GM19324 (cell line): ENCODE measurements around the gene ZNF441.
"Not testable (repeated sequence)": the region's sequence is repeated elsewhere in the genome, so short reads cannot be mapped to it uniquely, and the experiment has no call there.

Experiments
- ATAC-seq: cut with Tn5 transposase; IDR thresholded peaks from one replicate; pipeline ENCODE4 v1.9.1; 2021; ENCODE audit warnings: mild to moderate bottlenecking, moderate library complexity; ENCODE audit not compliant: unreplicated experiment, low FRiP score

ZNF441 gene

GRCh38 chr19:11766597-11767591 is at the start of gene ZNF441:
ZNF441 (plus strand) TSS chr19:11767000; CDS start chr19:11767194, 194 bp downstream.
- peak; percentile 95 for ATAC-seq

- ATAC-seq: no peak
Measured at GRCh38 chr19:11721681-11722080, 45.1 kb upstream of the ZNF441 start.

GRCh38 chr19:11722414-11722813 is 44.4 kb upstream of the ZNF441 start:
- no peak for ATAC-seq

- no peak for ATAC-seq
Measured at GRCh38 chr19:11729586-11729985, 37.2 kb upstream of the ZNF441 start.

- ATAC-seq: no peak
Measured at GRCh38 chr19:11735375-11735774, 31.4 kb upstream of the ZNF441 start.

GRCh38 chr19:11736696-11737095 is 30.1 kb upstream of the ZNF441 start:
- ATAC-seq: no peak

- peak; percentile 39 for ATAC-seq
Measured at GRCh38 chr19:11737964-11738745, 28.6 kb upstream of the ZNF441 start.

- peak; percentile 93 for ATAC-seq
Measured at GRCh38 chr19:11738746-11739620, 27.8 kb upstream of the ZNF441 start, which contains the start of gene ZNF823. ZNF823 (minus strand) TSS chr19:11738946; CDS start chr19:11738819, 127 bp downstream.

- ATAC-seq: no peak
Measured at GRCh38 chr19:11745869-11746268, 20.9 kb upstream of the ZNF441 start.

- ATAC-seq: no peak
Measured at GRCh38 chr19:11747277-11747676, 19.5 kb upstream of the ZNF441 start.

GRCh38 chr19:11749751-11750150 is 17.0 kb upstream of the ZNF441 start:
- ATAC-seq: no peak

- ATAC-seq: no peak
Measured at GRCh38 chr19:11752244-11752736, 14.5 kb upstream of the ZNF441 start.

GRCh38 chr19:11754663-11755062 is 12.1 kb upstream of the ZNF441 start:
- ATAC-seq: no peak

GRCh38 chr19:11756965-11757364 is 9.8 kb upstream of the ZNF441 start:
- ATAC-seq: no peak

GRCh38 chr19:11759805-11760204 is 7.0 kb upstream of the ZNF441 start:
- ATAC-seq: no peak

GRCh38 chr19:11763117-11763516 is 3.7 kb upstream of the ZNF441 start:
- no peak for ATAC-seq

- ATAC-seq: no peak
Measured at GRCh38 chr19:11763611-11764010, 3.2 kb upstream of the ZNF441 start.

GRCh38 chr19:11767633-11768133 is 883 bp downstream of the ZNF441 start:
- ATAC-seq: peak; percentile 34

GRCh38 chr19:11769995-11770394 is 3.2 kb downstream of the ZNF441 start:
- no peak for ATAC-seq

GRCh38 chr19:11771520-11771919 is 4.7 kb downstream of the ZNF441 start:
- not testable (repeated sequence) for ATAC-seq
